ENCODE data around the gene UBAC1.
"Not testable (repeated sequence)": the region's sequence is repeated elsewhere in the genome, so short reads cannot be mapped to it uniquely, and the experiment has no call there.

The UBAC1 gene

DNA sequence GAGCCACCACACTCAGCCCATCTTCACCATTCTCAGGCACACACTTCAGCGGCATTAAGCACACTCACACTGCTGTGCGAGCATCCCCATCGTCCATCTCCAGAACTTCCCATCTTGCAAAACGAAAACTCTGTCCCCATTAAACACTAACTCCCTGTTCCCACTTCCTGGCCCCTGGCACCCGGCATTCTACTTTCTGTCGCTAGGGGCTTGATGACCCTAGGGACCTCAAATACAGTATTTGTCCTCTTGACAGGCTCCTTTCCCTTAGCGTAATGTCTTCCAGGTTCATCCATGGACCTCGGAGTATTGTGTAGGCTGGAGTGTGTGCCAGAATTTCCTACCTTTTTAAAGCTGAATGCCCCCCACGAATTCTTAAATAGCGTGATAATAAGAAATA lies 14.7 kb upstream of the UBAC1 start:
- no peak for DNase-seq

DNA sequence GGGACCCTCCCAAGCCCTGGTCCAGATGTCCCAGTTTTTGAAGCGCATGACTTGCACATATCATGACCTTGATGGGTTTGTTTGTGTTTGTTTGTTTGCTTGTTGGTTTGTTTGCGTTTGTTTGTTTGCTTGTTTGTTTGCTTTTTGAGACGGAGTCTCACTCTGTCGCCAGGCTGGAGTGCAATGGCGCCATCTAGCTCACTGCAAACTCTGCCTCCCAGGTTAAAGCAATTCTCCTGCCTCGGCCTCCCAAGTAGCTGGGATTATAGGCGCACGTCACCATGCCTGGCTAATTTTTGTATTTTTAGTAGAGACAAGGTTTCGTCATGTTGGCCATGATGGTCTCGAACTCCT lies 13.0 kb upstream of the UBAC1 start:
- DNase-seq = no peak

DNA sequence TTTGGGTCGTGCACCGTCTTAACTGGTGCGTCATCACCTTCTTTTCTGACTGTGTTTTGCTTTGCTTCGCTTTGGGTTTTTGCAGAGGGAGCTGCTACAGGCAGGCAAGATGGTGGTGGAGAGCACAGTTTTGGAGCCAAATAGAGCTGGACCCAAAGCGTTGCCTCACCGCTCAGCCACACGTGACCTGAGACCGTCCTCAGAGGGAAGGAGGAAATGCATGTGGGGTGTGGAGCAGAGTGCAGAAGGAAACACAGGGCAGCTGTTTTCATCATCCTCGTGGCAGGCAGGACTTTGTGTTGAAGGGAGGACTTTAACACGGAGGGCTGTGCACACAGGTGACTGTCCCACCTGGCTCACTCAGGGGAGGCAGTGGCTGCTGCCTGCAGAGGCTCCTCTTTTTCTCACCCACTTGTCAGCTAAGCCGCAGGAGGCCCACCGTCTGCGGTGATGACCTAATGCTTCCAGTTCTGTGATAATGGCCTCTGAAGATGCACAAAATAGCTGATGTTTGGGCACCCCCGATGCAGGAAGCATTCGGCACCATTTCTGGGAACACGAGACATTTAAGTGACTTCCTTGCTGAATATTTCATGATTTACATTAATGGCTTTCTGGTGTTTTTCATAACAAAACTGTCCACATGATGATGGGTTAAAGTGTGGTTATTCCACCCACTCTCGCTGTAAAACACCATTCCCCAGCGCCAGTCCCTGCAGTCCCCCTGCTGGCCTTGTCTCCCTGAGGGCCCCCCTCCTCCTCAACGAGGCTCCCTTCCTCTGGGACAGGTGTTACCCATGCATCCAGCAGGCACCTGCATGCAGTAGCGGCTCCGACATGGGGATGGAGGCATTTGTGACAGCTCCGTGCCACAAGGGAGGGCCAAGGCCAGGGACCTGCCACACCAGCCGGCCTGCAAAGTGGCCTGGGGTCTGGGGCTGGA lies 12.4 kb upstream of the UBAC1 start:
- no peak for DNase-seq

DNA sequence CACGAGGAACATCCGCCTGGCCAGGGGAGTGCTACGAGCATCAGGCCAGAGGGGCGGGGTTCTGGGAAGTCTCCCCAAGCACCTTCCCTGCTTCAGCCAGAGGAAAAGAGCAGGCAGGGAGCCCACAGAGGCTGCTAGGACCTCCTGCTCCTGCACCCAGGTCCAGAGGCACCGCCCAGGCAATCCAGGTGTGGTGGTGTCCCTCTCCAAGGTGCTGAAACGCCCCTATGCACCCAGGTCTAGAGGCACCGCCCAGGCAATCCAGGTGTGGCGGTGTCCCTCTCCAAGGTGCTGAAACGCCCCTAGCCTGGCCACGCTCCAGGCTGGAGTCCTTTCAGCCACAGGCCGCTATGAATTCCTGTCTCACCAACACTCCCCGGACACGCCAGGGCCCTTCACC lies 10.7 kb upstream of the UBAC1 start:
- DNase-seq = peak; percentile 49

DNA sequence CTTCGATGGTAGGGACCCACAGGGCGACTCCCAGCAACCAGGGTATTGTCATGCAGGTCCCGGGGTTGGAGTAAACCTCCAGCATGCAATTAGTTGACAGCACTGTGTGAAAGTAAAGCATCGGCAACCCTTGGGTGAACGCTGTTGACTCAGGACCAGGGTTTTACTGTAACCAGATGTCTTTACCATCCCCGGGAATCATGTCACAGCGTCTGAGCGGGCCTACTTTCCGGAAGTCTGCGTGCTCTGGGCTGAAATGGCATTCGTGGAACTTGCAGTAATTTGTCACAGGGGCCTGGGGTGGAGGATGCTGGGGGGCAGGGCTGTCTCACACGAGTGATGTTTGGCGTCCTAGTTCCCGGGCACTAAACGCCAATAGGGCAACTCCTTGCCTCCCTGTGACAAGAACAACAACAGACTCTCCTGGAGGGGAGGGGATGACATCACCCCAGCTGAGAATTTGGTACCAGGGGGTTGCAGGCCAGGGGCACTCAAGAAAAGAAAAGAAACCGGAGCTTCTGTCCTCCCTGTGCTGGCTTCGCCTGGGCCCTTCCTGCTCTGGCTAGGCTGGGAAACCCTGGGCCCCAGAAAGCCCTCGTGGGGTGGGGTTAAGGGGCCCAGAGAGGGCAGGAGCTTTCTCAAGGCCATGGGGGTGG lies 10.1 kb upstream of the UBAC1 start:
- DNase-seq = no peak

DNA sequence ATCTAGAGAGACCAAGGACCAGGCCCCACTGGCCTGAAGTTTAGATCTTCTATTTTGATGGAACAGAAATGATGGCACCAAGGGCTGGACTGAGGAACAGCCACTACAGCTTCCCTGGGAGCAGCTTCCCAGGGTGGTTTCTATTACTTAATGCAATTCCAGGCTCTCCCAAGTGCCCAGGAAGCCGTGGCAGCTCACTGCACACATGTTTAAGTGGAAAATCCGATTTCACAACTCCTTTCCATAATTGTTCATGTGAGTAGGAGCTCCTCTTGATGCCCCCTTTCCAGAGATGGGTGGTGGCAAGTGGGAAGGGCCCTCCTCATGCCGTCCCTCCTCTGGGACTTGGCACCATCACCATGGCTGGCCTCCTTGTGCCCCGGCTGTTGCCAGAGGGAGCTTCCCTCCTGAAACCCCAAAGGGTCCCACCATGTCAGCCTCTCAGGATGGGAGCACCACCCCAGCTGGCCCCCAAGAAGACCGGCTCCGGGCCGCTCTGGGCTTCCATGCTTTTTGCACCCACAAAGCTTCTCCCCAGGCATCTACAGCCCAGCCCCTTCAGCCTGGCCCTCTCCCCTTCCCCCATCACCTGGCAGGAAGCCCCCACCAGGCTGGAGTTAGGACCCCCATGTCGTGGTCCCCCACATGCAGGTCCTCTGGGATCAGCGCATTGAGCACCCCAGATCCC lies 9.1 kb upstream of the UBAC1 start:
- no peak for DNase-seq

DNA sequence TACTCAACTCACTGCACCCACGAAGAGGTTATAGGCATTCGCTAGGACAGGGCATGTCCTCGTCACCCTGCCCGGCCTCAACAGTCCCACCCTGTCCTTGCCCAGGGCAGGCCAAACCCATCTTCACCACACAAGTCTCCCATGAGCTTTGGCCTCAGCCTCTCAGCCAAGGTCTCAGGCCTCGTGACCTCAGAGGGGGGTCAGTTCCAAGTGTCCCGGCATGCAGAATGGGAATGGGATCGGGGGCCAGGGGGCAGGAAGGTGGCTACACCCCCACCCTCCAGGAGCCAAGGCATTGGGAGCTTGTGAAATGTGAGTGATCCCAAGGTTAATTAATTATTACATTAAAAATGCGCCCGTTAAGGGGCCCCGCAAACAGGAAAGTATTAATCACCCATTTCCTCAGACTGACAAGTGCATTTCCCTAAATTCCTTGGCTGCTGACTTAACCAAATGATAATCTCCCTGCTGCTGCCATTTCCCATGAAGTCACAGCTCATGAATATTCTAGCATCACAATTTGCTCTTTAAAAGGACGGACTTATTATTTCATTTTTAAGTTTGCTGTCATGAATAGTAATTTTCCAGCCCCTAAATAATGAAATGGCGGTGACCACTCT lies 8.0 kb upstream of the UBAC1 start:
- DNase-seq = no peak

DNA sequence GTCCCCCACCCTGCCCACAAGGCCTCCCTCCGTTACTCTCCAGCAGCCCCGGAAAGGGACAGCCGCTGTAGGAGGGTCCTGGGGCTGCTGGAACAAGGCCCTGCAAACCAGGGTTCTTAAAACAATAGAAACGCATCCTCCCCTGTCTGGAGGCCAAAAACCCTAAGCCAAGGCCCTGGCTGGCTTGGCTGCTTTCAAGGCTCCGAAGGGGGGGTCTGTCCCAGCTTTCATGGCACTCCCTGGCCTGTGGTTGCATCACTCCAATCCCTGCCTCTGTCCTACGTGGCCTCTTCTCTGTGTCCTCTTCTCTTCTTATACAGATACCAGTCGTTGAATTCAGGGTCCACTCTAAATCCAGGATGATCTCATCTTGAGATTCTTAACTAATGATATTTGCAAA lies 7.4 kb upstream of the UBAC1 start:
- DNase-seq = no peak

DNA sequence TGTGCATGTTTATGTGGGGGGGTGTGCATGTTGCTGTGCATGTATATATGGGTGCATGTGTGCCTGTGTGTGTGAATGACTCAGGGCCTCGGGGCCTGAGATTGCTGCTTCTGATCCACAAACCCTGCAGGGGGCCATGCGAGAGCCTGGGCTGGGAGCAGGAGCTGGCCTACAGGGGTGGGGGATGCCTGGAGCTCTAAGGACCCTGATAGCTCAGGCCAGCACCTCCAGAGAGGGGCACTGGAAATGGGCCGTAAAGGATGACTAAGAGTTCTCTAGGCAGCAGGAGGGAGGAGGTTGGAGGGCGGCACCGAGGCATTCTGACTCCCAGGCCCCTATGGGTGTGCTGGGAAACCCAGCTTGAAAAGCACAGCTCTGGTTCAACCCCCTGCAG lies 6.9 kb upstream of the UBAC1 start:
- no peak for DNase-seq

DNA sequence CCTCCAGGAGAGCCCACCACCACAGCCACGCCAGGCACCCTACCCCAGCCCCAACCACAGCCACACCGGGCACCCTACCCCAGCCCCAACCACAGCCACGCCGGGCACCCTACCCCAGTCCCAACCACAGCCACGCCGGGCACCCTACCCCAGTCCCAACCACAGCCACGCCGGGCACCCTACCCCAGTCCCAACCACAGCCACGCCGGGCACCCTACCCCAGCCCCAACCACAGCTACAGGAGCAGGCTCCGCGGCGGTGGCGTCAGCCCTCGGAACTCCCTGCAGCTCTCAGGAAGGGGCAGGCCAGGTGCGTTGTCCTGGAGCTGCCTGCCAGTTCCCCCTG lies 5.7 kb upstream of the UBAC1 start:
- not testable (repeated sequence) for DNase-seq

DNA sequence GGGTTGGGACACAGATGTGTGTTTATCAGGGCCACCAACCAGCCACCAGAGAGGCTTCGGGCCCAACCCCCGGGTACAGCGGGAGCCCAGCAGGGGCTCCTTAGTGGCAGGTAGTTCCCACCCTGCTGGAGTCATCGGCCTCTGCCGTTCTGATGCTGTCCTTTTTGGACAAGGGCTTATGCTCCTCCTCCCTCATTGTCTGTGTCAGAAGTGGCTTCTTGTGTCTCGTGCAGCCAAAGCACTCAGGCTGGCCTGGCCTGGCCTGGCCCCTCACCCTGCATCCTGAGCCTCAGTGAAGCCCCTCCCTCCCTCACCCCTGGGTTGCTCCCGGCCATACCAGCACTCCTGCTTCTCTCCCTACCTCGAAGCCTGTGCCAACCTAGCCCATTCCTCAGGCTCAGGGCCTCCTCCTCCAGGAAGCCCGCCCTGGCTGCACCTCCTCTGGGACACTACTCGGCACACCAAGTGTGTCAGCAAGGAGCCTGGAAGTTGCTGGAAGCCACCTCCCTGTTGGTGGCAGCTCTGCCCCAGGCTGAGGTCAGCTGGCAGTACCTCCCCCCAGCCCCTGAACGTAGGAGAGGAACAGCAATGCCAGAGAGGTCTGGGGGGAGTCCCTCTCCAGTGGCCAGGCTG lies 4.1 kb upstream of the UBAC1 start:
- DNase-seq = no peak

DNA sequence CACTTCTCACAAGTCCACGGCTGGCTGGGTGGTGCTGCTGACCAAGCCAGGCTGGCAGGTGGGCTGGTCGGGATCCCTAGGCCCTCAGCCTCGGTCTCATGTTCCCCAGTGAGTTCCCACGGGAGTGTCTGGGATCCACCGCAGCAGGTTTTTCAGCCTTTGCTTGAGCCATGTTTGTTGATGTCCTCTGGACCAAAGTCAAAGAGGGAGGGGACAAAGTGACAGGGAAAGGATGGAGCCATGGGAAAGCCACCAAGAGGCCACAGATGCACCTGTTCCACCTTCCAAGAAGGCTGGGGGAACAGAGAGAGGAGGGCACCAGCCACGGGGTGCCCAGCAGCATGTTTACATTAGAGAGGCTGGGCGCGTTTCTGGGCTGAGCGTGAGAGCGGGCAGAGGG lies 2.8 kb upstream of the UBAC1 start:
- no peak for DNase-seq

DNA sequence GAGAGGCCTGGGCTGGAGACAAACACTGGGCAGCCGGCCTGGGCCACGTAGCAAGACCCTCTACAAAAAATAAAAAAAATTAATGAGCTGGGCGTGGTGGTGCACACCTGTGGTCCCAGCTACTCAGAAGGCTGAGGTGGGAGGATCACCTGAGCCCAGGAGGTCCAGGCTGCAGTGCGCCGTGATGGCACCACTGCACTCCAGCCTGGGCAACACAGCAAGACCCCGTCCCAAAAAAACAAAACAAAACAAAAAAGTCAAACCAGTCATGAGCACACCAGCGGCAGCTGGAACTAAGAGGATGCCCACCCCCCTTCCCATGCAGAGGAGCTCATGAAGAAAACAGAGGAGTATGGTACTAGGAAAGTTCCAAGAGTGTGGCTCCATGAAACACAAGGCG lies 2.2 kb upstream of the UBAC1 start:
- DNase-seq = no peak

DNA sequence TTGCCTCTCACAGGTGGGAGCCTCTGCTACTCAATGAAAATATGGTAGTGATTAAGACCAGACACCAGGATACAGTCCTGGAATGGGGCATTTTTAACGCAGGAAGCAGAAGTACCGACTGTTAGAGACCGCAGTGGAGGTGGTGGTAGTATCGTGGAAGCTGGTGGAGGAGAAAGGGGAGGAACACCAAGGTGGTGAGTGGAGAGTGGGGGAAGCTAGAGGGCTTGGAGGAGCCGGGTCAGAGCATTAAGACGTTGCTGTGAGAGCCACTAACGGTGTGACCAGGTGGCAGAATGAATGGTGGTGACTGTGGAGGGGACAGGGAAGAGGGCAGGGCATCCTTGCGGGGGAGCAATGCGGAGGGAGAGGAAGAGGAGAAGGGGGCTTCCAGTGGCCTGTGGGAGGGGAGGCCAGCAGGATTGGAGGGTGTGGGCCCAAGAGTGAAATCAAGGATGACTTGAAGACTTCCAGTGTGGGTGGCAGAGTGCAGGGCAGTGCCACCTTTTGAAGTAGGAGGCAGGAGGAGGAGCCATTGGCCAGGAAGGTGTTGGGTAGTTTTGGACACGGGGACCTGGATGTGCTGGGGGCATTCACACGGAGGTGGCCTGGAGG lies 1.6 kb upstream of the UBAC1 start:
- no peak for DNase-seq

DNA sequence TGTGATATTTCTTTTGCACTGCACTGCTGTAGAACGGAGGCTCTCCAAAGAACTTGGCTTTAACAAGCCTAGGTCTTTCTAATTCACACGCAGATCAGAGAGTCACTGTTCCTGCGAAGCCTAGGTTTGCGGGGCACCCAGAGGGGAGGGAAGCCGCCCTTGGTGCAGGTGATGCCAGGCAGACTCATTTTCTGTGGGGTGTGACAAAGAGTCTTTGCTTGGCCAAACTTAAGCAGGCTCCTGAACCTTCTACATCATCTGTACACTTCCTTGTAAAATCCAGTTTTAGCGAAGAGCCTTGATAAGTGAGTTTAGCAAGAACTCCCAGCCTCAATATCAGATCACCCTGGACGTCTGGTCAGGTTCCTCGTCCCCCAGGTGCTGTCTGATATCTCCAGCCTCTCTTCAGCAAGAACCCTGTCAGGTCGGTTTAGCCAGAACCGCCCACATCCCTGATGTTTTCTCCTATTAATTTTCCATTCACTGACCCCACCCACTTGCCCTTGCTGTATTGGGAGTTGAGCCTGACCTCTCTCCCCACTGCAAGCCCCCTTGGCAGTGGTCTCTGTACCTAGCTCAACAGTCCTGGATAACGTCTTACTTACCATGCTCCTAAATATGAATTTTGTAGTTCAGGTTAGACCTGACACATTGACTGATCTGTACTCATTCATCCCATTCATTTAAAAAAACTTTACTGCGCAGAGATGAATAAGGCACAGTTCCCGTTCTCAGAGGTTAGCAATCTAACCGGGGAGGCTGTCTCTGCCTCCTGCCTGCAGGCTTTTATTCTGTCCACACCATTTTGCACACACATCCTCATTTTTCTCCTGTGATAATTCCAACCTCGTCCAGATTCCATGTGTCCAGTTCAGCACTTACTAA lies 880 bp upstream of the UBAC1 start:
- DNase-seq = no peak

DNA sequence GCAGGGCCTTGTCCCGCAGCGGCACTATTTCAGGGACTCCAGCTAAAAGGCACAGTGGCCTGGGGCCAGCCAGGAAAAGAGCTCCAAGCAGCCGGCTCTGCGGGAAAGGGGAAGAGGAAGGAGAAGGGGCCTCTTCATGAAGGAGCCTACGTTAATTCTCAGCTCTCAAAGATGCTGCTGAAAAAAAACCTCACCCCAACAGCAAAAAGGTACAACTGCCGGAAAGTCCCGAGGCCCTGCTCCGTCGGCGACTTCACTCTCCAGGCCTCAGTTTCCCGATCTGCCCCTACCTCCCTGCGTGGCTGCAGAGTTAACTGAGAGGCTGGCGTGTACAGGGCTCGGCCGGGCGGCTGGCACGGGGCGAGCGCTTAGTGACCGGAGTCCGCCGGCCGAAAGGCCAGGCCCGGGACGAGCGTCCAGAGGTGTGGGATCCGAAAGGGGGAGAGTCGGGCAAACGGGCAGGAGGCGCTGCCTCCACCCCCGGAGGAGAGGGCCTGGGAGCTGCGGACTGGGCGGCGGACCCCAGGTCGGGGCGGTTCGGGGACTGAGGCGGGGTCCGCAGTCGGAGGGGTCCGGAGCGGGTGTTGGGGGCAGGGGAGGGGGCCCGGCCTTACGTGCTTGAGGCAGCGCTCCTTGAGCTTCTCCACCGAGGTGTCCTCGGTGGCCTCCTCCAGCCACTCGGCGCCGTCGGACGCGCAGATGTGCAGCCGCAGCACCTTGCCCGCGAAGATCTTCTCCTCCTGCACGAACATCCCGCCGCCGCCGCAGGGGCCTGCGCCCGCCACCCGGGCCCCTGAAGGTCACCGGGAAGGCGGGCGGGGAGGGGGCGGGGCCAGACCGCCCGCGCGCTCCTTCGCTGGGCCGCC lies 529 bp downstream of the UBAC1 start:
- DNase-seq = no peak

DNA sequence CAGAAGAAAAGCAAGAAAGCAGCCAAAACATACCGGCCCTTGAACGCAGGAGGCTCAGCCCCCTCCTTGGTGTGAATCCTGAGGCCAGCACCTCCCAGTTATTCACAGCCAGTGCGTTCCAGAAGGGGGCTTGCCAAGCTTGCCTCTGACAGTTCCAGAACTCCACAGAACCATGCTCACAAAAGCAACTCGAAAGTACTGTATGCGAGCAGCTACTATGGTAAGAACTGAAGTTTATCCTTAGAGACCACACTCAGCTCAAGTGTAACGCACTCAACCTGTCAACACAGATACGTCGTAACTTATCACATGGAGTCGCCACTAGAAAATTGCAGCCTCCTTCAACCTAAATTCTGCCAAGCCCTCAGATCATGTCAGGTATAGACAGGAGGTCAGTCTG lies 1.4 kb downstream of the UBAC1 start:
- DNase-seq = no peak

DNA sequence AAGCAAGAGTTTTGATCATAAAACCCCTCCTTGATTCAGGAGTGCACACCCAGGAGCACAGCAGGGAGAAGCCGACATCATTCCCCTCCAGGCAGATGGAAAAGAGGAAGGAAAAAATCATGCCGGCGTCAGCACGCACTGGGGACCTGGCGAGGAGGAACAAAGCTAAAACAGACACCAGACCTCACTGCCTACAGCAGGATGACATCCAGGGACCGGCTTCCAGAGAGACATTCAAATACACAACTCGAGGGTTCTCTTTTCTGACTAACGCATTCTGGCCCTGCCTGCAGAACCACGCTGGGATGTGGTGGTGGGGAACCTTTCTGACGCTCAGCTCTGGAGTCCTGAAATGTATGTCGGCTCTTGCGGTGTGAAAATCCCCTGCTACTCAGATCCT lies 2.7 kb downstream of the UBAC1 start:
- no peak for DNase-seq

DNA sequence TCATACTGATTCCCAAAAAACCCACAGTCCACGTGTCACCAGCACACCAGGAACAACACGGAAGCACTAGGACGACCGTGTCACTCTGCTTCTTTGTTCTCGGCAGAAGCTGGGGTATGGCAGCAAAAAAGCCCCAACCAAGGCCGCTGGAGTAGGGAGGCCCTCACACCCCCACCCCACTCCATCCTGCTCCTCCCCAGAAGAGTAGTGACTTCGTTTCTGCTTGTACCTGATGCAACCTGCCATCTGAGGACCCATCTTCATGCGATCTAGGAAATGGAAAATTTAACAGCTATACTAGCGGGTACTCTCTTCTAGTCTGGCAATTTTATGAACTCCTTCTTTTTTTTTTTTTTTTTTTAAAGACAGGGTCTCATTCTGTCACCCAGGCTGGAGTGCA lies 3.7 kb downstream of the UBAC1 start:
- no peak for DNase-seq

DNA sequence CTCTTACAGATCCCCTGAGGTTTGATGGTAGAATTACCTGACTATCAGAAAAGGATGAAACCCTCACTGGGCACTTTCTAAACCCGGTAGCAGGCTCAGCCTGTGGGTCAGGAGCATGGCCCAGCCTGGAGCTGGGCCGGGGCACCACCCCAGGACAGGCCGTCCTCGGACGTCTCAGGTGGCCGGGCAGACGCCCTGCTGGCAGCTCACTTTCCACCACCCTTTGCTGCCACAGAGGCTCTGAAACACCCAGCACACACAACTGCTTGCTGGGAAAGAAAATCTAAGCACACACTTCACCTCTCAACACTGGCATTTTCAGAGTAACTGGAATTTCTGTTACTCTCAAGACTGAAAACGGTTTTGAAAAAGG lies 4.4 kb downstream of the UBAC1 start:
- no peak for DNase-seq

All from NCI-H510A (cell line).